Mucosa of descending colon (tissue), 3 donors: ENCODE data around the gene AHCYL2. TPM values are rescaled to one million over a fixed set of nuclear protein-coding genes. Genes with fewer than 3 reads are reported as not detected.

Experiments used
- ATAC-seq: fragments of 200-7000 bp; cut with Tn5 transposase; one replicate; pipeline ENCODE4 v1.9.1; 2020; ENCODE audit warnings: mild to moderate bottlenecking, moderate library complexity
- DNase-seq, 3 donors: peaks; one replicate each; pipeline ENCODE4 v3.0.0-alpha.2; 2020
- H3K36me3 ChIP-seq: fragments of 200-600 bp; one replicate; pipeline ENCODE4 v1.8.0; 2021; ENCODE audit warnings: low read depth, mild to moderate bottlenecking
- H3K4me1 ChIP-seq: fragments of 200-600 bp; one replicate; pipeline ENCODE4 v1.8.0; 2021; ENCODE audit warnings: low read depth, mild to moderate bottlenecking
- H3K4me3 ChIP-seq: fragments of 200-600 bp; one replicate; pipeline ENCODE4 v1.8.0; 2021; ENCODE audit warnings: mild to moderate bottlenecking
- H3K9me3 ChIP-seq: fragments of 200-600 bp; one replicate; pipeline ENCODE4 v1.8.0; 2021; ENCODE audit warnings: mild to moderate bottlenecking
- CTCF ChIP-seq: fragments of 200-600 bp; IDR thresholded peaks from one replicate; pipeline ENCODE4 v1.8.0; 2022; ENCODE audit warnings: antibody characterized with exemption, mild to moderate bottlenecking
- intact Hi-C, 2 donors: fragments of 100-400 bp; cut with DNase I in 1 of 2; cut with micrococcal nuclease in 1 of 2; formaldehyde crosslinking; loops; one replicate each; pipeline versions ENCODE4 v1.11.0 to v1.11.1; 2022; cut with DNase I, micrococcal nuclease
- long read RNA-seq, 2 donors: library from polyadenylated mRNA; unstranded; transcript quantifications; one replicate each; pipeline ENCODE4 v2.0.0, GENCODE V29; 2019 to 2021
- total RNA-seq, 3 donors: library from RNA; stranded (reverse); fragmentation: NEBNext Ultra II Directional in 2 of 3; extraction: Animal tissue kit (Norgen Biotek cat#: 25700) in 2 of 3; gene quantifications; one replicate each; pipeline versions ENCODE4 v1.2.1 to v1.2.4, GENCODE V29; 2021 to 2023
- donor health status: DM: no; HTN: no; CAD: no; lungs with moderate emphysema.
- donor health status: DM: no; HTN: no; CAD: no.
- donor health status: DM: no; HTN: yes; CAD: no.

The AHCYL2 gene
- 100 to 1,000 TPM; 215 to 717 (median 467) TPM for total RNA-seq
- long read RNA-seq, donor 1, full-length matches to known transcripts, result 18 of 50 reads
- long read RNA-seq, donor 1, partial matches to known transcripts, result 5 of 50 reads
- long read RNA-seq, donor 1, other reads (novel, unspliced or antisense), result 27 of 50 reads
- long read RNA-seq, donor 2, transcript AHCYL2-208 (17 exons, 2,047 nt), result major isoform, 8 of 31 reads
- long read RNA-seq, donor 2, partial matches to known transcripts, result 7 of 31 reads
- long read RNA-seq, donor 2, other reads (novel, unspliced or antisense), result 16 of 31 reads

DNA sequence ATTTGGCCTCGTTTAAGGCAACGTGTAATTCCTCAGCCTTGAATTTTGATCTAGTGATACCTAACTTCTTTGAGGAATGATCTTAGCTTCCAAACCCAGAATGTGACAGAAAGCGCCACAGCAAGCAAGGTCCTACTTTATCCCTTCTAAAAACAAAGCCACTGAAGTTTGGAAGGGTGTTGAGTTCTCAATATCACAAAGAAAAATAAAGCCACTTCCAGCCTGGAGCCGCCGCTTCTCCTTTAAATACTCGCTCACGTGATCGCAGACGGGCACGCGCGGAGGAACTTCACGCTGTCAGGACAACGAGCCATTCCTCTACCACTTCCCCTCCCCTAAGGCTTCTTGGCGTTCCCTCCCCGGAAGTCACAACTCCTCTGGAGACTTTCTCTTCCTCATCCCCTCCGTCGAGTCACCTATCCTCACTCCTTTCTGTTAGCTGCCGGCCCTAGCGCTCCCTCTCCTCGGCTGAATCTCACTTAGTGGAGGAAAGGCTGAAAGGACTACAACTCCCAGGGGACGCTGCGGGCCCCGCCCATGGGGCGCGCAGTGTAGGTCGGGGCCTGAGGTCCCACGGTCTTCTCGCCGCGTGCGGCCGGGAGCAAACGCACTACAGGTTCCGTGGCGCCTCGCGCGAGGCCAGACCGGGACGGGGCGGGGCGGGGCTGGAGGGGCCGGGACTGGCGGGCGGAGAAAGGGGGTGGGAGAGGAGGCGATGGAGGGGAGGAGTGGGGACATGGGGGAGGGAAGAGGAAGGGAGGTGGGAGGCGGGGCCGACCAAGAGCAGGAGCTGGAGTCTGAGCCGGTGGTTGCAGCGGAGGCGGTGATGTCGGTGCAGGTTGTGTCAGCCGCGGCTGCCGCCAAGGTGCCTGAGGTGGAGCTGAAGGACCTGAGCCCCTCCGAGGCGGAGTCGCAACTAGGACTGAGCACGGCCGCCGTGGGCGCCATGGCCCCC is at the start of gene AHCYL2:
Gene AHCYL2 (plus strand): TSS at position 780 of the 955 bp plus-strand sequence.
- intact Hi-C loops, result no loop called here
- ATAC-seq, result peak; percentile 93

GRCh38 chr7:129176916-129177710 is 47.7 kb upstream of the AHCYL2 start:
- ATAC-seq (no peak), DNase-seq (no peak)
- no peaks in the 10 kb centered on the region for H3K4me1 ChIP-seq
- no peak for TF ChIP-seq CTCF
- no peaks in the 10 kb centered on the region for H3K9me3 ChIP-seq
- intact Hi-C loops, result no loop called here
- H3K4me3 ChIP-seq, result no peak overlapping the region
- H3K36me3 ChIP-seq, result no peaks in the 10 kb centered on the region

More for the DNA sequence above, at the start of gene AHCYL2:
- TF ChIP-seq CTCF, result no peak
- DNase-seq, result peak; percentile 96 to 99 (median 99)
- Histone ChIP-seq H3K4me3 (peak within 1 kb of the TSS; percentile 84), H3K9me3 (no peaks in the 10 kb centered on the region), H3K4me1 (peaks cover 12% of the 10 kb centered on the region), H3K36me3 (no peaks in the 10 kb centered on the region)

GRCh38 chr7:129184981-129185670 is 39.7 kb upstream of the AHCYL2 start:
- TF ChIP-seq CTCF, result no peak
- Histone ChIP-seq H3K36me3 (no peaks in the 10 kb centered on the region), H3K9me3 (no peaks in the 10 kb centered on the region), H3K4me1 (peaks cover 4% of the 10 kb centered on the region), H3K4me3 (no peak overlapping the region)
- intact Hi-C loops, result no loop called here
- ATAC-seq, result no peak
- no peak for DNase-seq

DNA sequence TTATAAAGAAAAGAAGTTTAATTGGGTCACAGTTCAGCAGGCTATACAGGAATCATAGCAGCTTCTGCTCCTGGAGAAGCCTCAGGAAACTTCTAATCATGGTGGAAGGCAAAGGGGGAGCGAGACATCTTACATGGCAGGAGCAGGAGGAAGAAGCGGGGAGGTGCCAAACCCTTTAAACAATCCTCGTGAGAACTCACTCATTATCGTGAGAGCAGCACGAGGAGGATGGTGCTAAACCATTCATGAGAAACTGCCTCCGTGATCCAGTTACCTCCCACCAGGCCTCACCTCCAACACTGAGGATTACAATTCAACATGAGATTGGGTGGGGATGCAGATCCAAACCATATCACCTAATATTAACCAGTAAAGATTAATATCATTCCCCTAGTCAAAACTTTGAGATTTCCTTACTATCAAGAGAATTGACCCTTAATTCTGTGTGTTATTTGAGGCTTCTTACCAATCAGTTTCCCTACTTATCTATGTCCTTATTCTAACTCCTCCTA is 38.0 kb upstream of the AHCYL2 start:
- no peaks in the 10 kb centered on the region for H3K9me3 ChIP-seq
- no peak for TF ChIP-seq CTCF
- intact Hi-C loops, result no loop called here
- no peaks in the 10 kb centered on the region for H3K36me3 ChIP-seq
- ATAC-seq, result no peak
- no peak for DNase-seq
- no peak overlapping the region for H3K4me3 ChIP-seq
- peaks cover 4% of the 10 kb centered on the region for H3K4me1 ChIP-seq
